Osteocyte (in vitro differentiated cells): ENCODE data around the gene PXDC1. TPM values are rescaled to one million over a fixed set of nuclear protein-coding genes. Genes with fewer than 3 reads are reported as not detected.
A peak's percentile ranks its signal among the peaks of the same experiment; 100 is the strongest.

ENCODE experiments used
- DNase-seq: peaks from one replicate; pipeline ENCODE4 v3.0.0; 2021; ENCODE audit warnings: mixed read lengths; ENCODE audit not compliant: unreplicated experiment; ENCODE audit errors: extremely low spot score
- H3K27ac Mint-ChIP-seq: one replicate; pipeline ENCODE4 v1.8.0; 2021; ENCODE audit warnings: mild to moderate bottlenecking, mixed read lengths; ENCODE audit not compliant: unreplicated experiment
- H3K27me3 Mint-ChIP-seq: one replicate; pipeline ENCODE4 v1.8.0; 2021; ENCODE audit warnings: mixed read lengths; ENCODE audit not compliant: unreplicated experiment
- H3K36me3 Mint-ChIP-seq: one replicate; pipeline ENCODE4 v1.8.0; 2021; ENCODE audit warnings: mixed read lengths; ENCODE audit not compliant: unreplicated experiment
- H3K4me1 Mint-ChIP-seq: one replicate; pipeline ENCODE4 v1.8.0; 2021; ENCODE audit warnings: mixed read lengths; ENCODE audit not compliant: unreplicated experiment
- H3K4me3 Mint-ChIP-seq: one replicate; pipeline ENCODE4 v1.8.0; 2021; ENCODE audit warnings: mild to moderate bottlenecking, moderate library complexity, mixed read lengths; ENCODE audit not compliant: unreplicated experiment
- H3K9me3 Mint-ChIP-seq: one replicate; pipeline ENCODE4 v1.8.0; 2021; ENCODE audit warnings: mixed read lengths; ENCODE audit not compliant: unreplicated experiment
- CTCF ChIP-seq: fragments of 200-600 bp; sonication (generic); IDR thresholded peaks from 2 replicates; pipeline ENCODE4 v1.5.0; 2021; ENCODE audit warnings: antibody characterized with exemption, mild to moderate bottlenecking, moderate library complexity
- total RNA-seq: library from RNA; stranded (reverse); gene quantifications from 2 replicates; pipeline ENCODE4 v1.2.1, GENCODE V29; 2021

PXDC1 gene
- total RNA-seq, 1 donor from 2014 or later, result 129 TPM

GRCh38 chr6:3748208-3749066 is 3.1 kb downstream of the PXDC1 start:
- peak; percentile 86 for DNase-seq
- Mint-ChIP-seq H3K9me3 (no peaks in the 10 kb centered on the region), H3K27ac (peak overlapping the region; percentile 92), H3K4me3 (peak overlapping the region; percentile 77), H3K27me3 (no peaks in the 10 kb centered on the region), H3K36me3 (peaks cover 18% of the 10 kb centered on the region), H3K4me1 (peaks cover 75% of the 10 kb centered on the region)
- peak; percentile 80 for TF ChIP-seq CTCF

- peaks cover 75% of the 10 kb centered on the region for H3K4me1 Mint-ChIP-seq
Observed at GRCh38 chr6:3747100-3747737, 4.3 kb downstream of the PXDC1 start.

DNA sequence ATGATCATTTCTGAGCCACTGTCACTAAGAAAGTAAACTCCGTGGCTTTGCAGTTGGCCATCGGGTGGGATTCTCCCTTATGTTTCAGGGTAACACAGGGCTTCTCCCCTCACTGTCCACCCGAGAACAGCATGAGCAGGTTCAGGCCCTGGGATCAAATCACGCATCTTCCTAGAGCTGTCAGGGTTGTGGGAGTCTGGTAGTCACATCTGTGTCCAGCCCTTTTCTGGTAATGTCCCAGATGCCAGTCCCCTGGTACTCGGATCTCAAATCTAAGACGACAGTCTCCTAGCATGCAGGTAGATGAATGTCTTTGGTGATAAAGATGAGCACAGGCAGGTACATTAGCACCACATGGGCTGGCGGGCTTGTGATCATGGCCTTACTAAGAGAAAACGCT is 4.8 kb downstream of the PXDC1 start:
- Mint-ChIP-seq H3K9me3 (no peaks in the 10 kb centered on the region), H3K27ac (peak overlapping the region; percentile 92), H3K4me1 (peaks cover 79% of the 10 kb centered on the region), H3K36me3 (peaks cover 20% of the 10 kb centered on the region), H3K4me3 (peak overlapping the region; percentile 22), H3K27me3 (no peaks in the 10 kb centered on the region)
- peak; percentile 62 for DNase-seq
- no peak for TF ChIP-seq CTCF

More at GRCh38 chr6:3747100-3747737, 4.3 kb downstream of the PXDC1 start:
- Mint-ChIP-seq H3K36me3 (peaks cover 18% of the 10 kb centered on the region), H3K27me3 (no peaks in the 10 kb centered on the region), H3K9me3 (no peaks in the 10 kb centered on the region), H3K4me3 (peak overlapping the region; percentile 77), H3K27ac (peak overlapping the region; percentile 92)
- peak; percentile 78 for DNase-seq
- no peak for TF ChIP-seq CTCF

DNA sequence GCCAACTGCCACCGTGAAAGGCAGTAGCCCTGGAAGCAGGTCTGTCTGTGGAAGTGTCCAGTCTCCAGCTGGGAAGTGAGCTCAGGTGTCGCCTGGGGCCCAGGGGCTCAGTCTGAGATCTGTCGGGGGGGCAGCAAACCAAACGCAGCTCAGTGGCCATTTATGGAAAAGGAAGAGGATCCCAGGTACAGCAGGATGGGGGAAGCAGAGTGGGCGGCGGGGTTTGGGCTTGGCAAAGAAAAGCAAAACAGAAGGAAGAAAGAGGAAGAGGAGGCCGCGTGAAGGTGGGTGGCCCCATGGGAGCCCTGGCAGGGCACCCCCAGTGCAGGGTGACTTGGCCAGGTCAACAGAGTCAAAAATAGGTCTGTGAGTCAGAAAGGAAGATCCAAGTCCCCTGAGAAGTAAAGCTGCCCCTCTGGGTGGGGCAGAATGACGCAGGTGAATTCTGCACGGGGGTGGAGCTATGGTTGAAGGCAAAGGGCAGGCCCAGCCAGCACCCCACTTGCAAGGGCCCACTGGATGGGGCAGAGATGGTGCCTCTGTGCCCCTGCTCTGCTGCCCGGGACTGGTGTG is 5.3 kb downstream of the PXDC1 start:
- H3K4me3 Mint-ChIP-seq, result peak overlapping the region; percentile 54
- no peak for TF ChIP-seq CTCF
- no peaks in the 10 kb centered on the region for H3K27me3 Mint-ChIP-seq
- no peaks in the 10 kb centered on the region for H3K9me3 Mint-ChIP-seq
- H3K36me3 Mint-ChIP-seq, result peaks cover 20% of the 10 kb centered on the region
- peaks cover 84% of the 10 kb centered on the region for H3K4me1 Mint-ChIP-seq
- H3K27ac Mint-ChIP-seq, result peak overlapping the region; percentile 92
- DNase-seq, result peak; percentile 73
